K562 (cell line): ENCODE measurements around the gene SLC15A5. TPM values are rescaled to one million over a fixed set of nuclear protein-coding genes. Genes with fewer than 3 reads are reported as not detected.

ENCODE experiments used
- ATAC-seq: fragments of 200-7000 bp; cut with Tn5 transposase; 3 replicates; pipeline ENCODE4 v1.9.1; 2020; ENCODE audit warnings: moderate library complexity
- BruUV-seq: library from RNA; stranded (reverse); fragments of 400-500 nt; replicated peaks from 2 replicates; lab custom pipeline; 2021; lab: Mats Ljungman, UMichigan
- CTCF ChIA-PET: fragments of 300-600 bp; formaldehyde crosslinking; extraction: SDS; loops from one replicate; lab custom pipeline; 2021; ENCODE audit warnings: low intra/inter-chr PET ratio; lab: Yijun Ruan, JAX
- POLR2A ChIA-PET: fragments of 300-600, 350-650 bp; sonication (Branson Sonifier 250); formaldehyde crosslinking; extraction: SDS; loops from one replicate; lab custom pipeline; 2021; ENCODE audit warnings: antibody characterized with exemption, inconsistent platforms; lab: Yijun Ruan, JAX
- DNase-seq, 4 experiments: peaks; one replicate each; pipeline versions ENCODE4 v3.0.0 to v3.0.0-alpha.2; 2011 to 2018; ENCODE audit warnings: low spot score in 3 of 4, mixed read lengths in 3 of 4; ENCODE audit errors: extremely low read depth in 1 of 4
- FAIRE-seq: peaks from 2 replicates; lab custom pipeline; 2011; peaks lifted over from hg19 to GRCh38; lab: Jason Lieb, UNC
- H2AFZ ChIP-seq: 2 replicates; pipeline ENCODE4 v1.6.0; 2011; ENCODE audit warnings: low read depth, low read length, control low read depth, inconsistent platforms
- H3K27ac ChIP-seq: fragments of 200-600 bp; 3 replicates; pipeline ENCODE4 v1.8.0; 2011; ENCODE audit warnings: low read depth, mild to moderate bottlenecking, control low read depth, inconsistent platforms, low read length, moderate library complexity, mixed read lengths; ENCODE audit errors: extremely low read depth
- H3K27me3 ChIP-seq, 2 experiments: fragments of 300-600 bp in 1 of 2; 2 replicates in 1 of 2; 3 replicates in 1 of 2; pipeline versions ENCODE4 v1.6.0 to v1.8.0; 2011; ENCODE audit warnings: inconsistent platforms in 2 of 2, low read length in 2 of 2, mild to moderate bottlenecking in 1 of 2, mixed read lengths in 1 of 2, moderate library complexity in 1 of 2; ENCODE audit not compliant: control insufficient read depth in 2 of 2, insufficient read depth in 2 of 2
- H3K36me3 ChIP-seq: fragments of 300-600 bp; 3 replicates; pipeline ENCODE4 v1.8.0; 2011; ENCODE audit warnings: mild to moderate bottlenecking, low read length, inconsistent platforms; ENCODE audit not compliant: control insufficient read depth, insufficient read depth
- H3K4me1 ChIP-seq, 2 experiments: fragments of 200-600 bp in 1 of 2; replicated peaks in 1 of 2; 2 replicates in 1 of 2; 3 replicates in 1 of 2; pipeline versions ENCODE4 v1.5.1 to v1.8.0; 2011; ENCODE audit warnings: inconsistent platforms in 2 of 2, low read length in 2 of 2, mild to moderate bottlenecking in 1 of 2, mixed read lengths in 1 of 2, moderate library complexity in 1 of 2; ENCODE audit not compliant: control insufficient read depth in 2 of 2, insufficient read depth in 2 of 2
- H3K4me2 ChIP-seq: 2 replicates; pipeline ENCODE4 v1.6.1; 2011; ENCODE audit warnings: low read length, control low read depth, inconsistent platforms, mixed read lengths; ENCODE audit not compliant: insufficient read depth
- H3K4me3 ChIP-seq: fragments of 200-600 bp; sonication (generic), shearing (Covaris generic); 2 replicates; pipeline ENCODE4 v1.5.1; 2016; ENCODE audit warnings: control low read depth, inconsistent platforms
- H3K79me2 ChIP-seq: fragments of 200-600 bp; 3 replicates; pipeline ENCODE4 v1.8.0; 2011; ENCODE audit warnings: low read length, inconsistent platforms; ENCODE audit not compliant: control insufficient read depth, insufficient read depth
- H3K9ac ChIP-seq, 2 experiments: 2 replicates each; pipeline versions ENCODE4 v1.6.0 to v1.6.1; 2011; ENCODE audit warnings: low read depth in 2 of 2, low read length in 2 of 2, control low read depth in 1 of 2, inconsistent platforms in 1 of 2, mild to moderate bottlenecking in 1 of 2, mixed read lengths in 1 of 2; ENCODE audit not compliant: insufficient read depth in 1 of 2
- H3K9me1 ChIP-seq: one replicate; pipeline ENCODE4 v1.6.0; 2011; ENCODE audit warnings: inconsistent platforms, mild to moderate bottlenecking, low read length, moderate library complexity; ENCODE audit not compliant: control insufficient read depth, insufficient read depth
- H3K9me3 ChIP-seq: replicated peaks from 2 replicates; pipeline ENCODE4 v1.5.1; 2011; ENCODE audit warnings: low read depth, low read length, inconsistent platforms; ENCODE audit not compliant: control insufficient read depth, insufficient read depth
- H4K20me1 ChIP-seq: replicated peaks from 2 replicates; pipeline ENCODE4 v1.6.1; 2011; ENCODE audit warnings: low read length, inconsistent platforms, mixed read lengths; ENCODE audit not compliant: control insufficient read depth, insufficient read depth
- GABPB2 ChIP-seq: fragments of 250-450 bp; sonication (Bioruptor Pico); conservative IDR thresholded peaks from 2 replicates; pipeline ENCODE4 v1.5.1; 2021; ENCODE audit warnings: mild to moderate bottlenecking
- GATA2 ChIP-seq: sonication (generic); formaldehyde crosslinking; IDR thresholded peaks from 2 replicates; pipeline ENCODE4 v1.4.0; 2020; ENCODE audit warnings: mild to moderate bottlenecking, missing genetic modification reagents
- NFE2L1 ChIP-seq: fragments of 450-650 bp; IDR thresholded peaks from 2 replicates; pipeline ENCODE4 v1.6.1; 2016; ENCODE audit warnings: missing genetic modification characterization, low read depth, mild to moderate bottlenecking, missing compliant biosample characterization, moderate library complexity, borderline replicate concordance
- NFYB ChIP-seq: IDR thresholded peaks from 2 replicates; pipeline ENCODE4 v1.6.1; 2011; ENCODE audit warnings: mild to moderate bottlenecking, moderate library complexity; ENCODE audit not compliant: insufficient read length; ENCODE audit errors: extremely low read depth
- TBL1XR1 ChIP-seq, 2 experiments: IDR thresholded peaks; 2 replicates each; pipeline ENCODE4 v1.6.1; 2012; ENCODE audit warnings: improper control_type of control experiment in 2 of 2, low read length in 2 of 2, mild to moderate bottlenecking in 1 of 2
- TCFL5 ChIP-seq: fragments of 250-450 bp; sonication (Bioruptor Pico); conservative IDR thresholded peaks from 2 replicates; pipeline ENCODE4 v1.6.1; 2021; ENCODE audit warnings: mild to moderate bottlenecking, moderate library complexity, matching md5 sums
- ZFP1 ChIP-seq: fragments of 450-650 bp; formaldehyde crosslinking; IDR thresholded peaks from 2 replicates; pipeline ENCODE4 v1.4.0; 2020; ENCODE audit warnings: mild to moderate bottlenecking, mixed read lengths
- ZNF239 ChIP-seq: fragments of 250-450 bp; sonication (Bioruptor Pico); IDR thresholded peaks from 2 replicates; pipeline ENCODE4 v1.4.0; 2020; ENCODE audit warnings: mild to moderate bottlenecking
- ZNF780A ChIP-seq: fragments of 250-450 bp; sonication (Bioruptor Pico); IDR thresholded peaks from 2 replicates; pipeline ENCODE4 v1.5.0; 2021; ENCODE audit warnings: mild to moderate bottlenecking
- WGBS: fragments of 100-300 bp; shearing (Covaris generic); methylation state at CpG from one replicate; pipeline ENCODE4 v1.1.6; 2016; ENCODE audit warnings: low coverage, mixed read lengths; ENCODE audit not compliant: insufficient coverage; ENCODE audit errors: missing lambda C conversion rate; 5-methylcytosine and 5-hydroxymethylcytosine counted together
- in situ Hi-C: fragments of 300-500 bp; cut with MboI; formaldehyde crosslinking; loops from 4 replicates; pipeline ENCODE4 v1.15.0; 2018; ENCODE audit warnings: inconsistent platforms, mixed read lengths
- intact Hi-C: fragments of 100-400 bp; cut with micrococcal nuclease; formaldehyde crosslinking; loops from 2 replicates; pipeline ENCODE4 v1.14.2; 2022
- polyA plus RNA-seq, 8 experiments: library from polyadenylated mRNA; depleted of rRNA in 4 of 8; stranded (reverse) in 5 of 8; unstranded in 3 of 8; fragments of >200 nt; fragmentation: Nextera tagmentation in 2 of 8; fragmentation: Illumina TruSeq in 1 of 8; extraction: Ambion mirVana in 2 of 8; extraction: Trizol in 1 of 8; gene quantifications; 2 replicates each; pipeline versions ENCODE4 v1.2.1 to v1.2.3, GENCODE V29; 2011 to 2014; ENCODE audit warnings: inconsistent platforms in 1 of 8, missing spikeins in 1 of 8
- total RNA-seq, 7 experiments: library from RNA; depleted of rRNA in 6 of 7; stranded (reverse); fragments of >200 nt in 6 of 7; fragmentation: Illumina TruSeq in 2 of 7; extraction: Trizol in 2 of 7; gene quantifications; 2 replicates each; pipeline versions ENCODE4 v1.2.1 to v1.2.3, GENCODE V29; 2011 to 2021; ENCODE audit warnings: low replicate concordance in 1 of 7
- TF ChIP-seq, protein P1 (sequence below): IDR thresholded peaks from 2 replicates; pipeline ENCODE4 v1.6.1; 2011; ENCODE audit not compliant: insufficient read length; ENCODE audit errors: extremely low read depth

SLC15A5 gene
- total and polyA plus RNA-seq, 9 of the 15 experiments (the other 6 are each of a cell fraction or from before 2014, with no cell fraction given), result not detected

- no peak overlapping the region for H2AFZ ChIP-seq
- no peaks in the 10 kb centered on the region for H4K20me1 ChIP-seq
- no peaks in the 10 kb centered on the region for H3K79me2 ChIP-seq
- POLR2A ChIA-PET, result no interaction called here
- CTCF ChIA-PET, result no interaction called here
- FAIRE-seq (no peak), ATAC-seq (no peak), DNase-seq (no peak)
- no peaks in the 10 kb centered on the region for H3K9me1 ChIP-seq
- no peaks in the 10 kb centered on the region for H3K4me1 ChIP-seq
- in situ Hi-C loops, result no loop called here
- no peak overlapping the region for H3K27ac ChIP-seq
- H3K9me3 ChIP-seq, result no peaks in the 10 kb centered on the region
- H3K4me3 ChIP-seq, result no peak overlapping the region
- intact Hi-C loops, result no loop called here
- H3K36me3 ChIP-seq, result no peaks in the 10 kb centered on the region
- no TSS peak for BruUV-seq
- no peaks in the 10 kb centered on the region for H3K27me3 ChIP-seq
- no peak overlapping the region for H3K9ac ChIP-seq
- TF ChIP-seq, protein P1, sequence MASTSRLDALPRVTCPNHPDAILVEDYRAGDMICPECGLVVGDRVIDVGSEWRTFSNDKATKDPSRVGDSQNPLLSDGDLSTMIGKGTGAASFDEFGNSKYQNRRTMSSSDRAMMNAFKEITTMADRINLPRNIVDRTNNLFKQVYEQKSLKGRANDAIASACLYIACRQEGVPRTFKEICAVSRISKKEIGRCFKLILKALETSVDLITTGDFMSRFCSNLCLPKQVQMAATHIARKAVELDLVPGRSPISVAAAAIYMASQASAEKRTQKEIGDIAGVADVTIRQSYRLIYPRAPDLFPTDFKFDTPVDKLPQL, result no peak
- TF ChIP-seq ZNF780A (CRISPR knock-in tag), result no peak
- TF ChIP-seq ZNF239, result no peak
- TF ChIP-seq ZFP1 (CRISPR knock-in tag), result no peak
- no peak for TF ChIP-seq GABPB2 (CRISPR knock-in tag)
- no peak for TF ChIP-seq NFYB
- 0% methylated on average over 2 of the region's 2 CpGs for WGBS
- no peak overlapping the region for H3K4me2 ChIP-seq
Measured at GRCh38 chr12:16303939-16304338, 26.5 kb upstream of the SLC15A5 start.

DNA sequence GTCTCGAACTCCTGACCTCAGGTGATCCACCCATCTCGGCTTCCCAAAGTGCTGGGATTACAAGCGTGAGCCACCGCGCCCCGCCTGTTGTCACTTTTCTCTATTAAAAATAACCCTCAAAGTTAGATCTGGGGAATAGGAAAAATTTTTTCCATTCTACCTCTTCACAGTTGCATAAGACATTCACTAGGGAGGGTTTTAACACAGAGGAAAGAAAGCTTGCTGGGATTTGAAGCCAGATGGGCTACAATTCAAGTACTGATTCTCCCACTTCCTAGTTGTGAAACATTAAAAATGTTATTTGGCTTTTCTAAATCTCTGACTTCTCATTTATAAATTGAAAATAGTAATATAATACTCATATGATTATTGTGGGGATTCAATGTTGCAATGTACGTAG, 23.3 kb upstream of the SLC15A5 start:
- in situ Hi-C loops, result no loop called here
- Histone ChIP-seq H2AFZ (no peak overlapping the region), H3K9ac (no peak overlapping the region), H3K4me1 (no peaks in the 10 kb centered on the region)
- DNase-seq, result no peak
- WGBS, result 0% methylated on average over 5 of the region's 7 CpGs
- no TSS peak for BruUV-seq
- CTCF ChIA-PET, result no interaction called here
- TF ChIP-seq NFE2L1 (tag) (no peak), TBL1XR1 (IDR thresholded peaks at IDR 0.05; ENCODE audit: low read length in 2 of 2) (no peak), TCFL5 (no peak), GATA2 (CRISPR knock-in tag) (no peak)
- TF ChIP-seq, all 486 proteins: peak for 0
- Histone ChIP-seq H3K4me2 (no peak overlapping the region), H3K9me3 (no peaks in the 10 kb centered on the region), H3K27ac (no peak overlapping the region), H4K20me1 (no peaks in the 10 kb centered on the region), H3K9me1 (no peaks in the 10 kb centered on the region), H3K27me3 (no peaks in the 10 kb centered on the region), H3K36me3 (no peaks in the 10 kb centered on the region), H3K4me3 (no peak overlapping the region), H3K79me2 (no peaks in the 10 kb centered on the region)
- no peak for ATAC-seq
- FAIRE-seq, result no peak
- POLR2A ChIA-PET, result no interaction called here
- intact Hi-C loops, result no loop called here
